GM12878 (cell line): ENCODE results near the gene MYL12B. TPM values are rescaled to one million over a fixed set of nuclear protein-coding genes. Genes with fewer than 3 reads are reported as not detected.

Experiments
- ATAC-seq: fragments of 200-7000 bp; cut with Tn5 transposase; 3 replicates; pipeline ENCODE4 v1.9.1; 2020; ENCODE audit warnings: mild to moderate bottlenecking, moderate library complexity
- BruUV-seq: library from RNA; stranded (reverse); fragments of 400-500 nt; replicated peaks from 2 replicates; lab custom pipeline; 2021; lab: Mats Ljungman, UMichigan
- CTCF ChIA-PET: fragments of 300-600 bp; sonication (Branson Sonifier 250); formaldehyde crosslinking; extraction: SDS; loops from one replicate; lab custom pipeline; 2021; ENCODE audit warnings: inconsistent platforms; lab: Yijun Ruan, JAX
- POLR2A ChIA-PET: fragments of 350-600 bp; formaldehyde crosslinking; extraction: SDS; loops from one replicate; lab custom pipeline; 2021; ENCODE audit warnings: inconsistent platforms; lab: Charles Lee
- RAD21 ChIA-PET: fragments of 300-600 bp; sonication (Branson Sonifier 250); formaldehyde crosslinking; loops from one replicate; lab custom pipeline; 2023; ENCODE audit warnings: antibody characterized with exemption; ENCODE audit not compliant: unreplicated experiment; lab: Charles Lee
- SMC1A ChIA-PET: fragments of 300-600 bp; sonication (Branson Sonifier 250); formaldehyde crosslinking; loops from one replicate; lab custom pipeline; 2023; ENCODE audit not compliant: unreplicated experiment, uncharacterized antibody; lab: Charles Lee
- DNase-seq: peaks from one replicate; pipeline ENCODE4 v3.0.0-alpha.2; 2011; ENCODE audit warnings: low read depth, low spot score
- FAIRE-seq: peaks from 3 replicates; lab custom pipeline; 2011; peaks lifted over from hg19 to GRCh38; lab: Jason Lieb, UNC
- H2AFZ ChIP-seq: 2 replicates; pipeline ENCODE4 v1.6.0; 2011; ENCODE audit warnings: low read depth, low read length, control low read depth; ENCODE audit not compliant: control insufficient read depth
- H3K27ac ChIP-seq: 2 replicates; pipeline ENCODE4 v1.5.1; 2011; ENCODE audit warnings: control low read depth; ENCODE audit not compliant: control insufficient read depth, insufficient read depth
- H3K27me3 ChIP-seq, 2 experiments: replicated peaks in 1 of 2; 2 replicates each; pipeline versions ENCODE4 v1.6.0 to v1.6.1; 2011; ENCODE audit warnings: low read length in 1 of 2; ENCODE audit not compliant: control insufficient read depth in 2 of 2, insufficient read depth in 2 of 2
- H3K36me3 ChIP-seq, 2 experiments: 2 replicates each; pipeline ENCODE4 v1.5.1; 2011; ENCODE audit warnings: low read length in 1 of 2; ENCODE audit not compliant: control insufficient read depth in 2 of 2, insufficient read depth in 2 of 2
- H3K4me1 ChIP-seq: 2 replicates; pipeline ENCODE4 v1.6.1; 2011; ENCODE audit warnings: mild to moderate bottlenecking, low read length, moderate library complexity, mixed read lengths; ENCODE audit not compliant: control insufficient read depth, insufficient read depth
- H3K4me2 ChIP-seq: 2 replicates; pipeline ENCODE4 v1.6.0; 2011; ENCODE audit warnings: control low read depth; ENCODE audit not compliant: control insufficient read depth, insufficient read depth
- H3K4me3 ChIP-seq: fragments of 200-600 bp; sonication (generic); 2 replicates; pipeline ENCODE4 v1.5.1; 2016
- H3K79me2 ChIP-seq: 2 replicates; pipeline ENCODE4 v1.6.0; 2011; ENCODE audit warnings: low read length; ENCODE audit not compliant: control insufficient read depth, insufficient read depth
- H3K9ac ChIP-seq: 2 replicates; pipeline ENCODE4 v1.8.0; 2011; ENCODE audit warnings: low read length, control low read depth, mixed read lengths; ENCODE audit not compliant: control insufficient read depth, insufficient read depth
- H3K9me3 ChIP-seq: replicated peaks from 3 replicates; pipeline ENCODE4 v1.5.1; 2011; ENCODE audit warnings: mild to moderate bottlenecking, low read length; ENCODE audit not compliant: control insufficient read depth, insufficient read depth
- H4K20me1 ChIP-seq: 2 replicates; pipeline ENCODE4 v1.6.0; 2011; ENCODE audit not compliant: control insufficient read depth, insufficient read depth
- CREM ChIP-seq: IDR thresholded peaks from 2 replicates; pipeline ENCODE4 v1.6.1; 2014; ENCODE audit warnings: antibody characterized with exemption, low read depth
- DPF2 ChIP-seq: fragments of 450-650 bp; IDR thresholded peaks from 2 replicates; pipeline ENCODE4 v1.6.1; 2017; ENCODE audit warnings: mild to moderate bottlenecking
- ESRRA ChIP-seq: IDR thresholded peaks from 2 replicates; pipeline ENCODE4 v1.6.1; 2012; ENCODE audit warnings: mild to moderate bottlenecking, low read length, improper control_type of control experiment
- MYC ChIP-seq: IDR thresholded peaks from 2 replicates; pipeline ENCODE4 v1.6.1; 2011; ENCODE audit warnings: mild to moderate bottlenecking, low read length, moderate library complexity, inconsistent platforms; ENCODE audit not compliant: insufficient read depth, insufficient replicate concordance, insufficient read length, severe bottlenecking
- NFIC ChIP-seq: IDR thresholded peaks from 2 replicates; pipeline ENCODE4 v1.6.1; 2012; ENCODE audit warnings: low read depth, mild to moderate bottlenecking, inconsistent platforms, low read length, moderate library complexity
- NFXL1 ChIP-seq: fragments of 450-650 bp; IDR thresholded peaks from 2 replicates; pipeline ENCODE4 v1.6.1; 2017; ENCODE audit warnings: antibody characterized with exemption, mild to moderate bottlenecking, borderline replicate concordance
- NR2C1 ChIP-seq: fragments of 450-650 bp; IDR thresholded peaks from 2 replicates; pipeline ENCODE4 v1.6.1; 2017; ENCODE audit warnings: antibody characterized with exemption, mild to moderate bottlenecking, moderate library complexity
- RAD51 ChIP-seq: fragments of 450-650 bp; IDR thresholded peaks from 2 replicates; pipeline ENCODE4 v1.6.1; 2016; ENCODE audit warnings: moderate library complexity, mild to moderate bottlenecking, inconsistent platforms
- SMAD1 ChIP-seq: fragments of 450-650 bp; IDR thresholded peaks from 2 replicates; pipeline ENCODE4 v1.6.1; 2018; ENCODE audit warnings: mild to moderate bottlenecking, low read depth; ENCODE audit not compliant: partially characterized antibody
- STAT1 ChIP-seq: fragments of 450-650 bp; conservative IDR thresholded peaks from 2 replicates; pipeline ENCODE4 v1.6.1; 2014; ENCODE audit warnings: antibody characterized with exemption, mild to moderate bottlenecking
- TAF1 ChIP-seq: IDR thresholded peaks from 2 replicates; pipeline ENCODE4 v1.6.1; 2011; ENCODE audit warnings: mild to moderate bottlenecking, low read depth, low read length, borderline replicate concordance
- ZBED1 ChIP-seq: IDR thresholded peaks from 2 replicates; pipeline ENCODE4 v1.6.1; 2016; ENCODE audit warnings: borderline replicate concordance
- ZNF24 ChIP-seq: fragments of 450-650 bp; IDR thresholded peaks from 2 replicates; pipeline ENCODE4 v1.6.1; 2017; ENCODE audit warnings: antibody characterized with exemption, mild to moderate bottlenecking
- WGBS: methylation state at CpG from one replicate; pipeline ENCODE4 v1.1.6; 2016; ENCODE audit warnings: low lambda C conversion rate; ENCODE audit not compliant: insufficient replicate concordance, insufficient coverage; ENCODE audit errors: missing lambda C conversion rate; 5-methylcytosine and 5-hydroxymethylcytosine counted together
- in situ Hi-C: fragments of 300-500 bp; cut with MboI; formaldehyde crosslinking; loops from 9 replicates; pipeline ENCODE4 v1.14.3; 2018; ENCODE audit warnings: mixed read lengths
- intact Hi-C: fragments of 100-400 bp; cut with micrococcal nuclease; formaldehyde crosslinking; loops from one replicate; pipeline ENCODE4 v1.14.2; 2022; ENCODE audit not compliant: unreplicated experiment
- polyA plus RNA-seq, 11 experiments: library from polyadenylated mRNA; depleted of rRNA in 4 of 11; unstranded in 6 of 11; stranded (reverse) in 5 of 11; fragments of >200 nt; fragmentation: Nextera tagmentation in 4 of 11; fragmentation: Illumina TruSeq in 1 of 11; extraction: Ambion mirVana in 4 of 11; extraction: Trizol in 1 of 11; gene quantifications; 1 replicate in 1 of 11; 2 replicates in 10 of 11; pipeline versions ENCODE4 v1.2.1 to v1.2.3, GENCODE V29; 2011 to 2016; ENCODE audit warnings: inconsistent platforms in 2 of 11, missing spikeins in 2 of 11, low read depth in 1 of 11
- total RNA-seq, 4 experiments: library from RNA; depleted of rRNA in 3 of 4; stranded (reverse); fragments of >200 nt in 3 of 4; fragmentation: Illumina TruSeq in 1 of 4; extraction: Trizol in 1 of 4; gene quantifications; 2 replicates each; pipeline versions ENCODE4 v1.2.1 to v1.2.3, GENCODE V29; 2013 to 2021
- TF ChIP-seq, protein P1 (sequence below): IDR thresholded peaks from 2 replicates; pipeline ENCODE4 v1.6.1; 2011; ENCODE audit warnings: borderline replicate concordance, low read depth, mild to moderate bottlenecking, moderate library complexity, low read length; ENCODE audit not compliant: insufficient read depth, poor library complexity, severe bottlenecking
- TF ChIP-seq, protein P2 (sequence below): fragments of 450-650 bp; IDR thresholded peaks from 2 replicates; pipeline ENCODE4 v1.6.1; 2017; ENCODE audit warnings: mild to moderate bottlenecking, moderate library complexity
- TF ChIP-seq, protein P3 (sequence below): fragments of 450-650 bp; IDR thresholded peaks from 2 replicates; pipeline ENCODE4 v1.6.1; 2016; ENCODE audit warnings: mild to moderate bottlenecking
- TF ChIP-seq, protein P4 (sequence below): fragments of 450-650 bp; IDR thresholded peaks from 2 replicates; pipeline ENCODE4 v1.6.1; 2017; ENCODE audit warnings: borderline replicate concordance

The MYL12B gene
- total and polyA plus RNA-seq, 10 of the 15 experiments (the other 5 are each of a cell fraction or from before 2014, with no cell fraction given), result 179 to 739 (median 400) TPM

- RAD21 ChIA-PET, result no interaction called here
- no peak overlapping the region for H3K9ac ChIP-seq
- TF ChIP-seq, protein P1, sequence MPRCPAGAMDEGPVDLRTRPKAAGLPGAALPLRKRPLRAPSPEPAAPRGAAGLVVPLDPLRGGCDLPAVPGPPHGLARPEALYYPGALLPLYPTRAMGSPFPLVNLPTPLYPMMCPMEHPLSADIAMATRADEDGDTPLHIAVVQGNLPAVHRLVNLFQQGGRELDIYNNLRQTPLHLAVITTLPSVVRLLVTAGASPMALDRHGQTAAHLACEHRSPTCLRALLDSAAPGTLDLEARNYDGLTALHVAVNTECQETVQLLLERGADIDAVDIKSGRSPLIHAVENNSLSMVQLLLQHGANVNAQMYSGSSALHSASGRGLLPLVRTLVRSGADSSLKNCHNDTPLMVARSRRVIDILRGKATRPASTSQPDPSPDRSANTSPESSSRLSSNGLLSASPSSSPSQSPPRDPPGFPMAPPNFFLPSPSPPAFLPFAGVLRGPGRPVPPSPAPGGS, result no peak
- TF ChIP-seq NFIC, result no peak
- no peak for TF ChIP-seq TAF1
- no peak for TF ChIP-seq STAT1
- no peak for TF ChIP-seq ZBED1
- no peak for TF ChIP-seq SMAD1
- TF ChIP-seq, protein P2, sequence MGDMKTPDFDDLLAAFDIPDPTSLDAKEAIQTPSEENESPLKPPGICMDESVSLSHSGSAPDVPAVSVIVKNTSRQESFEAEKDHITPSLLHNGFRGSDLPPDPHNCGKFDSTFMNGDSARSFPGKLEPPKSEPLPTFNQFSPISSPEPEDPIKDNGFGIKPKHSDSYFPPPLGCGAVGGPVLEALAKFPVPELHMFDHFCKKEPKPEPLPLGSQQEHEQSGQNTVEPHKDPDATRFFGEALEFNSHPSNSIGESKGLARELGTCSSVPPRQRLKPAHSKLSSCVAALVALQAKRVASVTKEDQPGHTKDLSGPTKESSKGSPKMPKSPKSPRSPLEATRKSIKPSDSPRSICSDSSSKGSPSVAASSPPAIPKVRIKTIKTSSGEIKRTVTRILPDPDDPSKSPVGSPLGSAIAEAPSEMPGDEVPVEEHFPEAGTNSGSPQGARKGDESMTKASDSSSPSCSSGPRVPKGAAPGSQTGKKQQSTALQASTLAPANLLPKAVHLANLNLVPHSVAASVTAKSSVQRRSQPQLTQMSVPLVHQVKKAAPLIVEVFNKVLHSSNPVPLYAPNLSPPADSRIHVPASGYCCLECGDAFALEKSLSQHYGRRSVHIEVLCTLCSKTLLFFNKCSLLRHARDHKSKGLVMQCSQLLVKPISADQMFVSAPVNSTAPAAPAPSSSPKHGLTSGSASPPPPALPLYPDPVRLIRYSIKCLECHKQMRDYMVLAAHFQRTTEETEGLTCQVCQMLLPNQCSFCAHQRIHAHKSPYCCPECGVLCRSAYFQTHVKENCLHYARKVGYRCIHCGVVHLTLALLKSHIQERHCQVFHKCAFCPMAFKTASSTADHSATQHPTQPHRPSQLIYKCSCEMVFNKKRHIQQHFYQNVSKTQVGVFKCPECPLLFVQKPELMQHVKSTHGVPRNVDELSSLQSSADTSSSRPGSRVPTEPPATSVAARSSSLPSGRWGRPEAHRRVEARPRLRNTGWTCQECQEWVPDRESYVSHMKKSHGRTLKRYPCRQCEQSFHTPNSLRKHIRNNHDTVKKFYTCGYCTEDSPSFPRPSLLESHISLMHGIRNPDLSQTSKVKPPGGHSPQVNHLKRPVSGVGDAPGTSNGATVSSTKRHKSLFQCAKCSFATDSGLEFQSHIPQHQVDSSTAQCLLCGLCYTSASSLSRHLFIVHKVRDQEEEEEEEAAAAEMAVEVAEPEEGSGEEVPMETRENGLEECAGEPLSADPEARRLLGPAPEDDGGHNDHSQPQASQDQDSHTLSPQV, result no peak
- TF ChIP-seq CREM, result no peak
- TF ChIP-seq, protein P3, sequence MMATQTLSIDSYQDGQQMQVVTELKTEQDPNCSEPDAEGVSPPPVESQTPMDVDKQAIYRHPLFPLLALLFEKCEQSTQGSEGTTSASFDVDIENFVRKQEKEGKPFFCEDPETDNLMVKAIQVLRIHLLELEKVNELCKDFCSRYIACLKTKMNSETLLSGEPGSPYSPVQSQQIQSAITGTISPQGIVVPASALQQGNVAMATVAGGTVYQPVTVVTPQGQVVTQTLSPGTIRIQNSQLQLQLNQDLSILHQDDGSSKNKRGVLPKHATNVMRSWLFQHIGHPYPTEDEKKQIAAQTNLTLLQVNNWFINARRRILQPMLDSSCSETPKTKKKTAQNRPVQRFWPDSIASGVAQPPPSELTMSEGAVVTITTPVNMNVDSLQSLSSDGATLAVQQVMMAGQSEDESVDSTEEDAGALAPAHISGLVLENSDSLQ, result no peak
- TF ChIP-seq, protein P4, sequence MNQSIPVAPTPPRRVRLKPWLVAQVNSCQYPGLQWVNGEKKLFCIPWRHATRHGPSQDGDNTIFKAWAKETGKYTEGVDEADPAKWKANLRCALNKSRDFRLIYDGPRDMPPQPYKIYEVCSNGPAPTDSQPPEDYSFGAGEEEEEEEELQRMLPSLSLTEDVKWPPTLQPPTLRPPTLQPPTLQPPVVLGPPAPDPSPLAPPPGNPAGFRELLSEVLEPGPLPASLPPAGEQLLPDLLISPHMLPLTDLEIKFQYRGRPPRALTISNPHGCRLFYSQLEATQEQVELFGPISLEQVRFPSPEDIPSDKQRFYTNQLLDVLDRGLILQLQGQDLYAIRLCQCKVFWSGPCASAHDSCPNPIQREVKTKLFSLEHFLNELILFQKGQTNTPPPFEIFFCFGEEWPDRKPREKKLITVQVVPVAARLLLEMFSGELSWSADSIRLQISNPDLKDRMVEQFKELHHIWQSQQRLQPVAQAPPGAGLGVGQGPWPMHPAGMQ, result no peak
- TF ChIP-seq RAD51, result no peak
- no peak for TF ChIP-seq ESRRA
- no peak for TF ChIP-seq DPF2
- no peak for TF ChIP-seq ZNF24
- TF ChIP-seq NR2C1, result no peak
- no peak for TF ChIP-seq NFXL1
- TF ChIP-seq MYC, result no peak
These were observed 43.8 kb upstream of the MYL12B start for GRCh38 chr18:3217948-3218647.

More at GRCh38 chr18:3217948-3218647, 43.8 kb upstream of the MYL12B start:
- Histone ChIP-seq H3K4me1 (no peaks in the 10 kb centered on the region), H3K79me2 (no peaks in the 10 kb centered on the region), H3K27ac (no peak overlapping the region), H2AFZ (no peak overlapping the region), H3K36me3 (no peaks in the 10 kb centered on the region), H3K27me3 (no peaks in the 10 kb centered on the region), H3K9me3 (no peaks in the 10 kb centered on the region), H3K4me3 (no peak overlapping the region), H4K20me1 (no peaks in the 10 kb centered on the region), H3K4me2 (no peak overlapping the region)
- intact Hi-C loops (no loop called here), in situ Hi-C loops (no loop called here)
- ATAC-seq, result no peak
- no peak for FAIRE-seq
- 19% methylated on average over 3 of the region's 3 CpGs for WGBS
- no peak for DNase-seq
- CTCF ChIA-PET, result interaction anchor here (1.2 to 2.3 kb wide), 3 partner anchors 21 to 34 kb away, joined by 5 to 8 read pairs (median 6); no protein-coding TSS in a partner anchor
- POLR2A ChIA-PET, result no interaction called here
- SMC1A ChIA-PET, result interaction anchor here (0.6 to 1.3 kb wide), 5 partner anchors 8 to 220 kb away, joined by 3 to 4 read pairs (median 3); no protein-coding TSS in a partner anchor
- BruUV-seq, result no TSS peak
